Parathyroid adenoma (tissue), 2 donors: ENCODE measurements around the gene ARHGEF10L.

ENCODE experiments used
- H2AFZ ChIP-seq: fragments of 300-600 bp; sonication (generic); one replicate; pipeline ENCODE4 v1.7.0; 2017; ENCODE audit warnings: antibody characterized with exemption, mild to moderate bottlenecking
- H3K27ac ChIP-seq: fragments of 300-600 bp; sonication (generic); one replicate; pipeline ENCODE4 v1.7.0; 2017
- H3K27me3 ChIP-seq: fragments of 300-600 bp; sonication (generic); one replicate; pipeline ENCODE4 v1.7.0; 2017; ENCODE audit warnings: low read length; ENCODE audit not compliant: control insufficient read depth, insufficient read depth
- H3K36me3 ChIP-seq: fragments of 300-600 bp; sonication (generic); one replicate; pipeline ENCODE4 v1.7.0; 2017; ENCODE audit warnings: low read length; ENCODE audit not compliant: control insufficient read depth, insufficient read depth
- H3K4me1 ChIP-seq: fragments of 300-600 bp; sonication (generic); one replicate; pipeline ENCODE4 v1.7.0; 2017; ENCODE audit warnings: control low read depth
- H3K4me2 ChIP-seq: fragments of 300-600 bp; sonication (generic); one replicate; pipeline ENCODE4 v1.7.0; 2017; ENCODE audit warnings: low read length
- H3K4me3 ChIP-seq: fragments of 300-600 bp; sonication (generic); one replicate; pipeline ENCODE4 v1.7.0; 2017; ENCODE audit warnings: low read depth, low read length
- H3K79me2 ChIP-seq: fragments of 300-600 bp; sonication (generic); one replicate; pipeline ENCODE4 v1.7.0; 2017; ENCODE audit warnings: control low read depth
- H3K9ac ChIP-seq: fragments of 300-600 bp; sonication (generic); one replicate; pipeline ENCODE4 v1.7.0; 2017; ENCODE audit warnings: mild to moderate bottlenecking
- H3K9me3 ChIP-seq: fragments of 300-600 bp; sonication (generic); one replicate; pipeline ENCODE4 v1.7.0; 2017; ENCODE audit warnings: low read length; ENCODE audit not compliant: control insufficient read depth
- TF ChIP-seq, protein P1 (sequence below): fragments of 300-600 bp; sonication (generic); IDR thresholded peaks from one replicate; pipeline ENCODE4 v1.7.0; 2017; ENCODE audit warnings: antibody characterized with exemption, mild to moderate bottlenecking
- donor health status: primary hyperparathyroidism.

Gene ARHGEF10L

DNA sequence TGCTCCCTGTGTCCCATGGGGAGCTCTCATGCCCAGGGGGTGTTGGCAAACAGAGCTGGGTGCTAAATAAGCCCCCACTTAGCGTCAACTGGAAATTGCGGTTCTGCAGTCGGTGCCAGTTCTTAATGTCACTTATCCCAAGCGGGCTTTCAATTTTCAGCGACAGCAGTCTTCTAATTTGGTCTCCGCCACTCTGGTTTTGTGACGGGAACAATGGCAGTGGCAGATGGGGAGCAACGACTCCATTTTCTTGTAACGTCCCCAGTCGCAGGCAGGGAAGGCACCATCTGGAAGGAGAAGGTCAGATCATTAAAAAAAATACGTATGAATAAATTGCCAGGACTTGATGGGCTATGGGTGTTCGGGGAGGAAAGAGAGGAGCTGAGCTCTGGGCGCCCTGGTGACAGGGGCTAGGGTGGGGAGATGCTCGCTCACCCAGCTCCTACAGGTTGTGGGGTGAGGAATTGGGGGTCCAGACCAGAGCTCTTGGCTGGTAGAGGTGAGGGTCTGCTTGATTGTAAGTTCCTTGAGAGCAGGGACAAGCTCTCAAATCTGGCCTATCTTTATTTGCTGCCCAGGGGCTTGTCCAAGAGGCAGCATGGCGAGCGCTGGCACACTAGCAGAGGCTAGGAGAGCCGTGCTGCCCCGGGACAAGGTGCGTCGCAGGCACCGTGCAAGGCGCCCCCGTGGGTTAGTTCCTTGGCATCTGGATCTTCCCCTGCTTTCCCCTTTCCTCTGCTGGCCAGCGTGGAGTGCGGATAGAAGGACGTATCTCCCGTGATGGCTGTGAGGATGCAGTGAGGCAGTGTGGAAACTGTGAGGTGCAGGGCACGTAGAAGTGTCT is 105.8 kb downstream of the ARHGEF10L start:
- Histone ChIP-seq H3K27ac (no peak overlapping the region), H2AFZ (no peak overlapping the region), H3K4me3 (no peak overlapping the region), H3K9me3 (no peaks in the 10 kb centered on the region), H3K4me2 (no peak overlapping the region), H3K9ac (no peak overlapping the region), H3K27me3 (no peaks in the 10 kb centered on the region), H3K36me3 (no peaks in the 10 kb centered on the region), H3K4me1 (no peaks in the 10 kb centered on the region), H3K79me2 (no peaks in the 10 kb centered on the region)
- TF ChIP-seq, protein P1, sequence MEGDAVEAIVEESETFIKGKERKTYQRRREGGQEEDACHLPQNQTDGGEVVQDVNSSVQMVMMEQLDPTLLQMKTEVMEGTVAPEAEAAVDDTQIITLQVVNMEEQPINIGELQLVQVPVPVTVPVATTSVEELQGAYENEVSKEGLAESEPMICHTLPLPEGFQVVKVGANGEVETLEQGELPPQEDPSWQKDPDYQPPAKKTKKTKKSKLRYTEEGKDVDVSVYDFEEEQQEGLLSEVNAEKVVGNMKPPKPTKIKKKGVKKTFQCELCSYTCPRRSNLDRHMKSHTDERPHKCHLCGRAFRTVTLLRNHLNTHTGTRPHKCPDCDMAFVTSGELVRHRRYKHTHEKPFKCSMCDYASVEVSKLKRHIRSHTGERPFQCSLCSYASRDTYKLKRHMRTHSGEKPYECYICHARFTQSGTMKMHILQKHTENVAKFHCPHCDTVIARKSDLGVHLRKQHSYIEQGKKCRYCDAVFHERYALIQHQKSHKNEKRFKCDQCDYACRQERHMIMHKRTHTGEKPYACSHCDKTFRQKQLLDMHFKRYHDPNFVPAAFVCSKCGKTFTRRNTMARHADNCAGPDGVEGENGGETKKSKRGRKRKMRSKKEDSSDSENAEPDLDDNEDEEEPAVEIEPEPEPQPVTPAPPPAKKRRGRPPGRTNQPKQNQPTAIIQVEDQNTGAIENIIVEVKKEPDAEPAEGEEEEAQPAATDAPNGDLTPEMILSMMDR: no peak

DNA sequence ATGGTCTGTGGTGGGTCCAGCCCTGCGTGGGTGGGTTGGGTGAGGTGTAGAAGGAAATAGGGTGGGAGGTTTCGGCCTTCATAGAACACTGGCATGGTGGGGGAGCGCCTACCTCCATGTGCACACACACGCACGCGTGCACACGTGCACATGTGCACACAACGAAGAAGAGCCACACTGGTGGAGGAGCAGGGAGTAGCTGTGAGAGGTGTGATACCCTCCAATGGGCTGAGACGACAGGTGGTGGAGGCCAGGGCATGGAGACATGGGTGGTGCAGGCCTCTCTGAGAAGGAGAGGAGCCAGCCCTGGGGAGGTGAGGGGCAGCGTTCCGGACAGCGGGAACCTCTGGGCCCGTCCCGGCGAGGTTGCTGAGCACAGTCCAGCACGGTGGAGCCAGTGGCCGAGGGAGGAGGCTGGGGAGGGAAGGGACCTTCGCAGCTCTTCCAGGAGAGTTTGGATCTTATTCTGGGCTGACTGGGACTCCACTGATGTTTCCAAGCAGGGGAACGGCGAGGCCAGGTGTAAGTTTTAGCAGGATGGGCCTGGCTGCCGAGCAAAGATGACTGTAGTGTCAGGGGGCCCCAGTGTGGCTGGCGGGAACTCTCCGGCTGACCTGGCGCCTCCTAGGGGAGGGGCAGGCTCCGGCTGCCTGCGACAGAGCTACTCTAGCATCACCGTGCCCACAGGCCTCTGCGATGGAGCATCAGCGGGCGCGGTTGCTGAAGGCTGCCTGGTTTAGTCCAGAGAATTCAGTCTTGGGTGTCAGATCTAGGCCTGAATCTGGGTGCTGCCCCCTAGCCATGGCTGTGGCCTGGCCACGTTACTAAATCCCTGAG is 107.2 kb downstream of the ARHGEF10L start:
- Histone ChIP-seq H3K9me3 (no peaks in the 10 kb centered on the region), H3K4me3 (no peak overlapping the region), H3K79me2 (no peaks in the 10 kb centered on the region), H3K27me3 (no peaks in the 10 kb centered on the region), H3K9ac (no peak overlapping the region), H3K27ac (no peak overlapping the region), H3K36me3 (no peaks in the 10 kb centered on the region), H2AFZ (no peak overlapping the region), H3K4me2 (no peak overlapping the region), H3K4me1 (no peaks in the 10 kb centered on the region)
- TF ChIP-seq, protein P1: no peak

DNA sequence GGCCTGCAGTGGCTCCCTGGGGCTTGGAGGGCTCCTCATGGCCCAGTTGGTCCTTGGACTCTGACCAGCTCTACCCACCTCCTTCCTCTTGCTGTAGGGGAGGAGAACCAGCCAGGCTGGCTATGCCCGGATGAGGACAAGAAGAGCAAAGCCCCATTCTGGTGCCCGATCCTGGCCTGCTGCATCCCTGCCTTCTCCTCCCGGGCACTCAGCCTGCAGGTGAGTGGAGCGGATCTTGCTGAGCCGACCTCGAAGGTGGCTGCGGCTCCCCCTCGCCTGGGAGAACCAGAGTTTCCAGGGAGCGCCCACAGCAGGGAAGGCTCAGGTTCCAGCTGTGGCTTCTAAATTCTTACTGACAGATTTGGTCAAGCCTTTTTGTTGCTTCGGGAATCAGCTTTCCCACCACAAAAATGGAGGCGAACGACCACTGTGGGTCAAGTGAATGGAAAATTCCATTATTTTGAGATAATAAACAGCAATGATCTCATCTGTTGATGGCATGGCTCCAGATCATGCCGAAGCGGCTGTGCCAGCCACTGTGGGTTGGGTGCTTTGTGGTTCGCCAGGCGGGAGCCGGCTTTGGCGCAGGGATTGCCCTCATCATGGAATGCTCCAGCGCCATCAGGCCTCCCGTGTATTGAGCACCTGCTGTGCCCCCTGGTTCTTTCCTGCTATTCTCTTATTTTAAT is 109.1 kb downstream of the ARHGEF10L start:
- H3K79me2 ChIP-seq: peaks cover 1% of the 10 kb centered on the region
- no peak overlapping the region for H3K4me3 ChIP-seq
- TF ChIP-seq, protein P1: no peak
- no peak overlapping the region for H3K4me2 ChIP-seq
- no peaks in the 10 kb centered on the region for H3K27me3 ChIP-seq
- H3K9me3 ChIP-seq: no peaks in the 10 kb centered on the region
- no peak overlapping the region for H3K9ac ChIP-seq
- H3K4me1 ChIP-seq: no peaks in the 10 kb centered on the region
- no peaks in the 10 kb centered on the region for H3K36me3 ChIP-seq
- peak overlapping the region; percentile 83 for H3K27ac ChIP-seq
- H2AFZ ChIP-seq: peak overlapping the region; percentile 11

DNA sequence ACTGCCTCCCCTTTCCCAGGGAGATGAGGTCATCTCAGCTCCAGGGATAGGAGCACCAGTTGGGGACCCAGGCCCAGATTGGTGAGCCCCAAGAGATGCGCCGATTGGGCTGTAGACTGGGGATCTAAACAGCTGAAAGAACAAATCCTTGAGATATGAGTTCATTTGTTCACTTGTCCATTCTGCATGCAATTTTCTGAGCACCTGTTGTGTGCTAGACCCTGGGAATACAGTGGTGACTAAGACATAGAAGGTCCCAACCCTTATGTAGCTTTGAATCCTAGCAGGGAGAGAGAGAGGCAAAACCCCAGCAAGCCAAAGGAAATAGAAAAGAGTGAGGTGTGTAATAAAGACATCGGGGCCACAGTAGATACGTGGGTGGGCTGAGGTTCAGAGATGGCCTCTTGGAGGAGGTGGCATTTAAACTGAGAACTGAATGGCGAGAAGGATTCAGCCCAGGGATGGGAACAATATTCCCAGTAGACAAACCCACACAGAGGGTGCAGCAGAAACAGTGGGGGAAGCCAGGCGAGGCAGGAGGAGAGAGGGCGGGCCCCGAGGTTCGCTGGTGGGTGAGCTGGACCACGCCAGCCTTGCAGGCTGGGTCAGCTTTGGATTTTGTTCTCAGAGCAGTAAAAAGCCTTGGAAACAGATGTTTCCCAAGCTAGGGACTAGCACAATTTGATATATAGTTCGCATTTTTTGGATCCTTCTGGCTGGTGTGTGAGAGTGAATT is 110.0 kb downstream of the ARHGEF10L start:
- Histone ChIP-seq H3K9ac (no peak overlapping the region), H3K27me3 (no peaks in the 10 kb centered on the region), H3K4me3 (no peak overlapping the region), H3K9me3 (no peaks in the 10 kb centered on the region), H2AFZ (no peak overlapping the region), H3K4me1 (no peaks in the 10 kb centered on the region), H3K79me2 (peaks cover 2% of the 10 kb centered on the region), H3K27ac (peak overlapping the region; percentile 83), H3K36me3 (no peaks in the 10 kb centered on the region), H3K4me2 (no peak overlapping the region)
- TF ChIP-seq, protein P1: no peak
